ENCODE results near the gene SGSM2.

GRCh38 chr17:2420176-2420575 lies 82.9 kb downstream of the SGSM2 start:
- TF ChIP-seq EZH2 (IDR thresholded peaks at IDR 0.05; ENCODE audit: borderline replicate concordance, insufficient read depth, low read length, poor library complexity, severe bottlenecking) (no peak), CTCF (IDR thresholded peaks at IDR 0.05; ENCODE audit: poor library complexity, severe bottlenecking) (no peak), TAF1 (IDR thresholded peaks at IDR 0.05; ENCODE audit: low read depth) (no peak), REST (IDR thresholded peaks at IDR 0.05; ENCODE audit: borderline replicate concordance) (no peak)
